SK-N-SH (cell line): ENCODE measurements around the gene APH1A. TPM values are rescaled to one million over a fixed set of nuclear protein-coding genes. Genes with fewer than 3 reads are reported as not detected.
"Not testable (repeated sequence)": the region's sequence is repeated elsewhere in the genome, so short reads cannot be mapped to it uniquely, and the experiment has no call there.

Experiments used
- CTCF ChIA-PET: fragments of 300-600, 350-600 bp; formaldehyde crosslinking; extraction: SDS; loops from one replicate; lab custom pipeline; 2021; lab: Yijun Ruan, JAX
- POLR2A ChIA-PET: fragments of 350-600 bp; sonication (Branson Sonifier 250); formaldehyde crosslinking; extraction: SDS; loops from one replicate; lab custom pipeline; 2020; ENCODE audit warnings: antibody characterized with exemption, inconsistent platforms; lab: Yijun Ruan, JAX
- DNase-seq: peaks from one replicate; pipeline ENCODE4 v3.0.0; 2012
- H2AFZ ChIP-seq: fragments of 200-600 bp; sonication (generic); 2 replicates; pipeline ENCODE4 v1.8.1; 2016; ENCODE audit warnings: antibody characterized with exemption, mild to moderate bottlenecking, low read depth
- H3F3A ChIP-seq: fragments of 200-600 bp; sonication (generic); replicated peaks from 2 replicates; pipeline ENCODE3; 2016; ENCODE audit warnings: antibody characterized with exemption, mild to moderate bottlenecking; ENCODE audit not compliant: insufficient read depth
- H3K27ac ChIP-seq, 2 experiments: fragments of 200-500 bp in 1 of 2; fragments of 200-600 bp in 1 of 2; sonication (Bioruptor generic) in 1 of 2; sonication (generic), shearing (Covaris generic) in 1 of 2; 2 replicates each; pipeline versions ENCODE4 v1.5.1 to v1.6.1; 2014 to 2016; ENCODE audit warnings: low read depth in 2 of 2, inconsistent platforms in 1 of 2, low read length in 1 of 2, mild to moderate bottlenecking in 1 of 2, mixed read lengths in 1 of 2
- H3K27me3 ChIP-seq: fragments of 200-600 bp; sonication (generic), shearing (Covaris generic); 2 replicates; pipeline ENCODE4 v1.6.1; 2016; ENCODE audit warnings: mixed run types; ENCODE audit not compliant: insufficient read depth
- H3K36me3 ChIP-seq, 2 experiments: fragments of 200-500 bp in 1 of 2; fragments of 200-600 bp in 1 of 2; sonication (Bioruptor generic) in 1 of 2; sonication (generic) in 1 of 2; replicated peaks in 1 of 2; 2 replicates each; pipeline versions ENCODE3 to v1.5.1; 2014 to 2016; ENCODE audit warnings: low read length in 1 of 2, mild to moderate bottlenecking in 1 of 2; ENCODE audit not compliant: insufficient read depth in 2 of 2, control insufficient read depth in 1 of 2
- H3K4me1 ChIP-seq, 2 experiments: fragments of 200-500 bp in 1 of 2; fragments of 200-600 bp in 1 of 2; sonication (Bioruptor generic) in 1 of 2; sonication (generic), shearing (Covaris generic) in 1 of 2; 2 replicates each; pipeline versions ENCODE4 v1.5.1 to v1.6.1; 2014 to 2016; ENCODE audit warnings: low read depth in 1 of 2, low read length in 1 of 2, mixed run types in 1 of 2; ENCODE audit not compliant: insufficient read depth in 2 of 2, control insufficient read depth in 1 of 2
- H3K4me2 ChIP-seq: fragments of 200-600 bp; sonication (generic), shearing (Covaris generic); 2 replicates; pipeline ENCODE4 v1.6.1; 2017; ENCODE audit warnings: mixed run types
- H3K4me3 ChIP-seq, 2 experiments: fragments of 200-500 bp in 1 of 2; fragments of 200-600 bp in 1 of 2; sonication (Bioruptor generic) in 1 of 2; sonication (generic), shearing (Covaris generic) in 1 of 2; 2 replicates each; pipeline versions ENCODE4 v1.5.1 to v1.8.1; 2014 to 2016; ENCODE audit warnings: low read depth in 2 of 2, inconsistent platforms in 1 of 2, low read length in 1 of 2, mild to moderate bottlenecking in 1 of 2, mixed read lengths in 1 of 2, moderate library complexity in 1 of 2
- H3K79me2 ChIP-seq: fragments of 200-600 bp; sonication (generic); 2 replicates; pipeline ENCODE4 v1.8.1; 2017; ENCODE audit warnings: mild to moderate bottlenecking; ENCODE audit not compliant: insufficient read depth
- H3K9ac ChIP-seq: fragments of 200-600 bp; sonication (generic); 2 replicates; pipeline ENCODE4 v1.6.1; 2017; ENCODE audit warnings: mixed run types
- H3K9me2 ChIP-seq: fragments of 200-600 bp; sonication (generic); 2 replicates; pipeline ENCODE4 v1.6.1; 2017; ENCODE audit warnings: mixed run types
- H3K9me3 ChIP-seq: fragments of 200-600 bp; sonication (generic); 2 replicates; pipeline ENCODE4 v1.6.1; 2017; ENCODE audit warnings: mixed run types, mild to moderate bottlenecking, moderate library complexity
- H4K20me1 ChIP-seq: fragments of 200-600 bp; sonication (generic); 2 replicates; pipeline ENCODE4 v1.6.1; 2017; ENCODE audit warnings: mild to moderate bottlenecking, mixed run types; ENCODE audit not compliant: insufficient read depth
- ELF1 ChIP-seq: IDR thresholded peaks from 2 replicates; pipeline ENCODE4 v1.4.0; 2012
- FOSL2 ChIP-seq: IDR thresholded peaks from 2 replicates; pipeline ENCODE4 v1.4.0; 2012; ENCODE audit warnings: low read depth, mild to moderate bottlenecking, moderate library complexity, borderline replicate concordance
- JUND ChIP-seq: IDR thresholded peaks from 2 replicates; pipeline ENCODE4 v1.4.0; 2012
- MAX ChIP-seq: IDR thresholded peaks from 2 replicates; pipeline ENCODE4 v1.4.0; 2012; ENCODE audit warnings: low read depth
- NRF1 ChIP-seq: IDR thresholded peaks from 2 replicates; pipeline ENCODE4 v1.6.1; 2012; ENCODE audit warnings: low read depth, mild to moderate bottlenecking, low read length
- RAD21 ChIP-seq: IDR thresholded peaks from 2 replicates; pipeline ENCODE4 v1.6.1; 2012; ENCODE audit warnings: mild to moderate bottlenecking, low read length
- SMC3 ChIP-seq: IDR thresholded peaks from 2 replicates; pipeline ENCODE4 v1.6.1; 2012; ENCODE audit warnings: low read depth, low read length, improper control_type of control experiment
- USF1 ChIP-seq: IDR thresholded peaks from 2 replicates; pipeline ENCODE4 v1.4.0; 2012; ENCODE audit warnings: low read depth, borderline replicate concordance
- USF2 ChIP-seq: fragments of 150-350 bp; IDR thresholded peaks from 2 replicates; pipeline ENCODE4 v1.6.1; 2017; ENCODE audit warnings: antibody characterized with exemption, low read length, low read depth, borderline replicate concordance
- WGBS: methylation state at CpG from one replicate; pipeline ENCODE4 v1.1.6; 2017; ENCODE audit warnings: low lambda C conversion rate; 5-methylcytosine and 5-hydroxymethylcytosine counted together
- polyA plus RNA-seq, 3 experiments: library from polyadenylated mRNA; depleted of rRNA; stranded (reverse); fragments of >200 nt; gene quantifications; 2 replicates each; pipeline ENCODE4 v1.2.3, GENCODE V29; 2012

Gene APH1A
- polyA plus RNA-seq, 1 of the 3 experiments (the other 2 are of a cell fraction) = 175 TPM

GRCh38 chr1:150309758-150310508 is 41.1 kb upstream of the APH1A start:
- no peaks in the 10 kb centered on the region for H3K9me3 ChIP-seq
- no peaks in the 10 kb centered on the region for H3K79me2 ChIP-seq
- no peaks in the 10 kb centered on the region for H3K9me2 ChIP-seq
- H3K36me3 ChIP-seq = peaks cover 15 to 16% of the 10 kb centered on the region in 2 experiments
- H3K4me3 ChIP-seq = no peak overlapping the region
- no peak overlapping the region for H3K4me2 ChIP-seq
- no peaks in the 10 kb centered on the region for H4K20me1 ChIP-seq
- TF ChIP-seq ELF1 = no peak
- no peak for TF ChIP-seq SMC3
- no peak for TF ChIP-seq NRF1
- no peak for TF ChIP-seq USF1
- no peak for TF ChIP-seq MAX
- no peak for TF ChIP-seq JUND
- TF ChIP-seq RAD21 = no peak
- TF ChIP-seq USF2 = no peak
- TF ChIP-seq FOSL2 = no peak
- TF ChIP-seq, all 33 proteins: peak for 0
- H3K9ac ChIP-seq = no peak overlapping the region
- 94% methylated on average over 10 of the region's 10 CpGs for WGBS
- no peaks in the 10 kb centered on the region for H3K27me3 ChIP-seq
- H3K4me1 ChIP-seq = no peaks in the 10 kb centered on the region; a peak in 1 of 4 replicates
- POLR2A ChIA-PET = interaction anchor here (0.6 kb wide), 1 partner anchor 96 kb away, joined by 4 read pairs; no protein-coding TSS in a partner anchor
- DNase-seq = no peak
- CTCF ChIA-PET = no interaction called here
- no peak overlapping the region for H2AFZ ChIP-seq
- peaks cover 17% of the 10 kb centered on the region for H3F3A ChIP-seq
- no peak overlapping the region for H3K27ac ChIP-seq

GRCh38 chr1:150308585-150308984 is 39.8 kb upstream of the APH1A start:
- DNase-seq, H4K20me1 ChIP-seq, H2AFZ ChIP-seq, CTCF ChIA-PET, H3K27ac ChIP-seq, H3K4me1 ChIP-seq, H3K27me3 ChIP-seq, H3K4me3 ChIP-seq, H3K9me3 ChIP-seq, H3K9me2 ChIP-seq, H3K9ac ChIP-seq, H3K79me2 ChIP-seq, POLR2A ChIA-PET, H3K4me2 ChIP-seq: not testable (repeated sequence)
- 98% methylated on average over 9 of the region's 9 CpGs for WGBS
- peaks cover 17% of the 10 kb centered on the region for H3F3A ChIP-seq
- H3K36me3 ChIP-seq = peaks cover 15 to 19% of the 10 kb centered on the region in 2 experiments
